H9 (cell line): ENCODE data around the gene MSL1. TPM values are rescaled to one million over a fixed set of nuclear protein-coding genes. Genes with fewer than 3 reads are reported as not detected.
A peak's percentile ranks its signal among the peaks of the same experiment; 100 is the strongest.

ENCODE experiments used
- DNase-seq: peaks from one replicate; pipeline ENCODE4 v3.0.0-alpha.2; 2017
- H2AFZ ChIP-seq: one replicate; pipeline ENCODE4 v1.6.1; 2013; ENCODE audit warnings: mild to moderate bottlenecking, low read length, control low read depth, moderate library complexity
- H2AK5ac ChIP-seq: 2 replicates; pipeline ENCODE4 v1.6.1; 2013; ENCODE audit warnings: low read length, control low read depth, mixed read lengths; ENCODE audit not compliant: insufficient read length
- H2BK120ac ChIP-seq: one replicate; pipeline ENCODE4 v1.6.1; 2013; ENCODE audit warnings: low read depth, mild to moderate bottlenecking, low read length, control low read depth, inconsistent platforms; ENCODE audit not compliant: poor library complexity, severe bottlenecking
- H2BK12ac ChIP-seq: 2 replicates; pipeline ENCODE4 v1.6.1; 2013; ENCODE audit warnings: low read length, control low read depth, mixed read lengths, low read depth; ENCODE audit not compliant: insufficient read length
- H2BK15ac ChIP-seq: 2 replicates; pipeline ENCODE4 v1.6.1; 2013; ENCODE audit warnings: low read depth, low read length, control low read depth
- H2BK20ac ChIP-seq: one replicate; pipeline ENCODE4 v1.6.1; 2013; ENCODE audit warnings: low read depth, mild to moderate bottlenecking, low read length, control low read depth, inconsistent platforms; ENCODE audit not compliant: poor library complexity, severe bottlenecking
- H2BK5ac ChIP-seq: 2 replicates; pipeline ENCODE4 v1.6.1; 2013; ENCODE audit warnings: low read length, control low read depth, mixed read lengths; ENCODE audit not compliant: insufficient read length
- H3K14ac ChIP-seq: 2 replicates; pipeline ENCODE4 v1.6.1; 2013; ENCODE audit warnings: low read length, control low read depth; ENCODE audit not compliant: insufficient read depth
- H3K18ac ChIP-seq: 2 replicates; pipeline ENCODE4 v1.6.1; 2013; ENCODE audit warnings: low read depth, mild to moderate bottlenecking, mixed read lengths, low read length, control low read depth; ENCODE audit not compliant: insufficient read length
- H3K23ac ChIP-seq: 2 replicates; pipeline ENCODE4 v1.6.1; 2013; ENCODE audit warnings: low read length, control low read depth, mixed read lengths, low read depth; ENCODE audit not compliant: insufficient read length
- H3K23me2 ChIP-seq: 2 replicates; pipeline ENCODE4 v1.6.1; 2013; ENCODE audit warnings: low read depth, mild to moderate bottlenecking, mixed read lengths, low read length, control low read depth; ENCODE audit not compliant: insufficient read length, poor library complexity, severe bottlenecking
- H3K27ac ChIP-seq: 2 replicates; pipeline ENCODE4 v1.5.1; 2013; ENCODE audit warnings: low read length, control low read depth, mixed read lengths, low read depth; ENCODE audit not compliant: insufficient read length
- H3K27me3 ChIP-seq: 2 replicates; pipeline ENCODE4 v1.6.1; 2013; ENCODE audit warnings: low read length, control low read depth, inconsistent platforms; ENCODE audit not compliant: insufficient read depth
- H3K4ac ChIP-seq: 2 replicates; pipeline ENCODE4 v1.6.1; 2013; ENCODE audit warnings: low read depth, mild to moderate bottlenecking, control low read depth, inconsistent platforms, low read length, moderate library complexity
- H3K4me1 ChIP-seq: 2 replicates; pipeline ENCODE4 v1.6.1; 2013; ENCODE audit warnings: low read length, control low read depth, inconsistent platforms; ENCODE audit not compliant: insufficient read depth
- H3K4me2 ChIP-seq: 2 replicates; pipeline ENCODE4 v1.6.1; 2013; ENCODE audit warnings: low read length, control low read depth, mixed read lengths; ENCODE audit not compliant: insufficient read length, insufficient read depth
- H3K56ac ChIP-seq: 2 replicates; pipeline ENCODE4 v1.6.1; 2013; ENCODE audit warnings: low read depth, mild to moderate bottlenecking, mixed read lengths, low read length, control low read depth; ENCODE audit not compliant: insufficient read length
- H3K79me1 ChIP-seq: 2 replicates; pipeline ENCODE4 v1.6.1; 2013; ENCODE audit warnings: low read depth, mild to moderate bottlenecking, moderate library complexity, low read length, control low read depth, inconsistent platforms; ENCODE audit not compliant: insufficient read depth, poor library complexity, severe bottlenecking
- H3K79me2 ChIP-seq: 2 replicates; pipeline ENCODE4 v1.6.1; 2013; ENCODE audit warnings: low read length, control low read depth, inconsistent platforms; ENCODE audit not compliant: insufficient read depth
- H3K9ac ChIP-seq: 2 replicates; pipeline ENCODE4 v1.6.1; 2013; ENCODE audit warnings: low read length, control low read depth, mixed read lengths; ENCODE audit not compliant: insufficient read length; ENCODE audit errors: extremely low read depth
- H3K9me3 ChIP-seq: one replicate; pipeline ENCODE4 v1.6.1; 2013; ENCODE audit warnings: low read depth, low read length, inconsistent platforms; ENCODE audit not compliant: control insufficient read depth
- H3T11ph ChIP-seq: one replicate; pipeline ENCODE4 v1.6.1; 2013; ENCODE audit warnings: mild to moderate bottlenecking, low read length, control low read depth, inconsistent platforms
- H4K20me1 ChIP-seq: one replicate; pipeline ENCODE4 v1.6.1; 2013; ENCODE audit not compliant: control insufficient read depth, insufficient read length, insufficient read depth
- H4K5ac ChIP-seq: 2 replicates; pipeline ENCODE4 v1.6.1; 2013; ENCODE audit warnings: low read depth, mild to moderate bottlenecking, mixed read lengths, low read length, control low read depth; ENCODE audit not compliant: insufficient read length
- H4K8ac ChIP-seq: replicated peaks from 2 replicates; pipeline ENCODE4 v1.6.1; 2013; ENCODE audit warnings: low read length, control low read depth, mixed read lengths, low read depth; ENCODE audit not compliant: insufficient read length
- H4K91ac ChIP-seq: 2 replicates; pipeline ENCODE4 v1.6.1; 2013; ENCODE audit warnings: low read depth, mild to moderate bottlenecking, moderate library complexity, mixed read lengths, low read length, control low read depth; ENCODE audit not compliant: insufficient read length
- H3K27ac Mint-ChIP-seq, 3 experiments: 2 replicates in 2 of 3; 3 replicates in 1 of 3; pipeline ENCODE4 v1.8.0; 2020 to 2021; ENCODE audit warnings: mixed read lengths in 3 of 3, mild to moderate bottlenecking in 1 of 3, moderate library complexity in 1 of 3
- H3K27me3 Mint-ChIP-seq: 2 replicates; pipeline ENCODE4 v1.8.0; 2021; ENCODE audit warnings: low read depth, mild to moderate bottlenecking, moderate library complexity, mixed read lengths
- H3K36me3 Mint-ChIP-seq, 3 experiments: 2 replicates in 2 of 3; 3 replicates in 1 of 3; pipeline ENCODE4 v1.8.0; 2020 to 2021; ENCODE audit warnings: low read depth in 3 of 3, mixed read lengths in 3 of 3; ENCODE audit not compliant: insufficient read depth in 1 of 3
- H3K4me1 Mint-ChIP-seq, 2 experiments: 2 replicates each; pipeline ENCODE4 v1.8.0; 2020; ENCODE audit warnings: mixed read lengths in 2 of 2
- H3K4me3 Mint-ChIP-seq, 2 experiments: 2 replicates in 1 of 2; 3 replicates in 1 of 2; pipeline ENCODE4 v1.8.0; 2020 to 2021; ENCODE audit warnings: mild to moderate bottlenecking in 2 of 2, mixed read lengths in 2 of 2, moderate library complexity in 1 of 2
- H3K9me3 Mint-ChIP-seq, 2 experiments: 2 replicates in 1 of 2; 3 replicates in 1 of 2; pipeline ENCODE4 v1.8.0; 2020; ENCODE audit warnings: mild to moderate bottlenecking in 2 of 2, mixed read lengths in 2 of 2, moderate library complexity in 1 of 2
- WGBS: extraction: QIAGEN DNeasy Blood & Tissue Kit; methylation state at CpG from one replicate; pipeline ENCODE4 v1.1.7; 2013; ENCODE audit warnings: missing lambda C conversion rate, low lambda C conversion rate, mixed read lengths; ENCODE audit not compliant: insufficient read length; ENCODE audit errors: extremely low coverage; 5-methylcytosine and 5-hydroxymethylcytosine counted together
- total RNA-seq: library from RNA; stranded (reverse); gene quantifications from 2 replicates; pipeline ENCODE4 v1.2.1, GENCODE V29; 2021
- TF ChIP-seq, protein P1 (sequence below): fragments of 200-600 bp; sonication (generic); conservative IDR thresholded peaks from 3 replicates; pipeline ENCODE4 v1.8.0; 2021; ENCODE audit warnings: antibody characterized with exemption, mild to moderate bottlenecking

Gene MSL1
- total RNA-seq, 1 experiment from 2014 or later, result 105 TPM

DNA sequence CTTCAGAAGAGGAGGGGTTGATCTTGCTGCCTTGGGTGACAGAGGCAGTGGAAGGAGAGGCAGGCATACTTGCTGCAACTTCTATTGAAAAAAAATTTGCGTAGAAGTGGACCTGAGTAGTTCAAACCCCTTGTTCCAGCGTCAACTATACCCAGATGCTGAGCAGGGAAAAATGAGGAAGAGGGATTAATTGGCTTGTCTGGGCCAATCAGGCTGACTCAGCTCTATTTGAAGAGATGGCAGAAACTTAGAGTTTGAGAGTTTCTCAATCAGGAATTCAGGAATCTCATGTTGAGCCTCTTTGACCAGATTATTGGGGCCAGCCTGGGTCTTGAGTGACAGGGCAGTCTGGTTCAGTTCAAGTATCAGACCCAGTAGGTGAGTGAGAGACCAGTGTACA lies 36.2 kb downstream of the MSL1 start:
- H3K23me2 ChIP-seq, result no peaks in the 10 kb centered on the region
- TF ChIP-seq, protein P1, sequence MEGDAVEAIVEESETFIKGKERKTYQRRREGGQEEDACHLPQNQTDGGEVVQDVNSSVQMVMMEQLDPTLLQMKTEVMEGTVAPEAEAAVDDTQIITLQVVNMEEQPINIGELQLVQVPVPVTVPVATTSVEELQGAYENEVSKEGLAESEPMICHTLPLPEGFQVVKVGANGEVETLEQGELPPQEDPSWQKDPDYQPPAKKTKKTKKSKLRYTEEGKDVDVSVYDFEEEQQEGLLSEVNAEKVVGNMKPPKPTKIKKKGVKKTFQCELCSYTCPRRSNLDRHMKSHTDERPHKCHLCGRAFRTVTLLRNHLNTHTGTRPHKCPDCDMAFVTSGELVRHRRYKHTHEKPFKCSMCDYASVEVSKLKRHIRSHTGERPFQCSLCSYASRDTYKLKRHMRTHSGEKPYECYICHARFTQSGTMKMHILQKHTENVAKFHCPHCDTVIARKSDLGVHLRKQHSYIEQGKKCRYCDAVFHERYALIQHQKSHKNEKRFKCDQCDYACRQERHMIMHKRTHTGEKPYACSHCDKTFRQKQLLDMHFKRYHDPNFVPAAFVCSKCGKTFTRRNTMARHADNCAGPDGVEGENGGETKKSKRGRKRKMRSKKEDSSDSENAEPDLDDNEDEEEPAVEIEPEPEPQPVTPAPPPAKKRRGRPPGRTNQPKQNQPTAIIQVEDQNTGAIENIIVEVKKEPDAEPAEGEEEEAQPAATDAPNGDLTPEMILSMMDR, result no peak
- H3K27me3 ChIP-seq, result no peaks in the 10 kb centered on the region
- H3T11ph ChIP-seq, result no peak overlapping the region
- H2BK120ac ChIP-seq, result no peak overlapping the region
- H2BK12ac ChIP-seq, result no peak overlapping the region
- no peak for DNase-seq
- no peaks in the 10 kb centered on the region for H3K4me1 Mint-ChIP-seq
- no peak overlapping the region for H3K4ac ChIP-seq
- H3K14ac ChIP-seq, result no peak overlapping the region
- H3K27ac Mint-ChIP-seq, result peak overlapping the region in 2 of 3 experiments; percentile 3 to 35; a peak in 1 of 7 replicates
- H2AK5ac ChIP-seq, result no peak overlapping the region
- H3K36me3 Mint-ChIP-seq, result peaks cover 26 to 64% (median 51%) of the 10 kb centered on the region in 3 experiments
- H3K79me2 ChIP-seq, result no peaks in the 10 kb centered on the region; the same call in 1 of the 2 replicates
- H3K9ac ChIP-seq, result no peak overlapping the region
- H4K20me1 ChIP-seq, result no peaks in the 10 kb centered on the region
- no peak overlapping the region for H2AFZ ChIP-seq
- H3K4me1 ChIP-seq, result no peaks in the 10 kb centered on the region
- H3K23ac ChIP-seq, result no peak overlapping the region
- peaks cover 6% of the 10 kb centered on the region for H3K79me1 ChIP-seq
- no peak overlapping the region for H3K4me3 Mint-ChIP-seq
- H3K27ac ChIP-seq, result no peak overlapping the region
- H3K27me3 Mint-ChIP-seq, result no peaks in the 10 kb centered on the region
- H4K8ac ChIP-seq, result no peak overlapping the region
- H4K5ac ChIP-seq, result no peak overlapping the region
- H3K18ac ChIP-seq, result no peak overlapping the region
- H3K56ac ChIP-seq, result no peak overlapping the region
- no peak overlapping the region for H2BK15ac ChIP-seq
- no peak overlapping the region for H3K4me2 ChIP-seq
- WGBS, result no CpG with 5 or more reads among the region's 2 CpGs
- H4K91ac ChIP-seq, result no peak overlapping the region
- H2BK20ac ChIP-seq, result no peak overlapping the region
- H3K9me3 ChIP-seq, result no peaks in the 10 kb centered on the region
- no peaks in the 10 kb centered on the region; a peak in 1 of 5 replicates for H3K9me3 Mint-ChIP-seq
- no peak overlapping the region for H2BK5ac ChIP-seq
